BLaER1 treated with 17β-estradiol and CSF1 and Interleukin-3, amounts not matched to agents 10 nM and 100 nM (cell line): Measurements from ENCODE around the gene ZMYND15.

Experiments used
- H3K27ac ChIP-seq, 11 experiments: shearing (Covaris generic); formaldehyde crosslinking; 2 replicates each; pipeline ENCODE4 v1.8.1; 2022
- H3K27me3 ChIP-seq, 11 experiments: shearing (Covaris generic); formaldehyde crosslinking; 2 replicates each; pipeline ENCODE4 v1.8.1; 2022
- H3K36me3 ChIP-seq, 11 experiments: shearing (Covaris generic); formaldehyde crosslinking; 2 replicates each; pipeline ENCODE4 v1.8.1; 2022
- H3K4me1 ChIP-seq, 10 experiments: shearing (Covaris generic); formaldehyde crosslinking; 2 replicates each; pipeline ENCODE4 v1.8.1; 2022
- H3K4me2 ChIP-seq, 11 experiments: shearing (Covaris generic); formaldehyde crosslinking; 2 replicates each; pipeline ENCODE4 v1.8.1; 2022
- H3K4me3 ChIP-seq, 10 experiments: shearing (Covaris generic); formaldehyde crosslinking; 2 replicates each; pipeline ENCODE4 v1.8.1; 2022
- H3K9ac ChIP-seq, 11 experiments: shearing (Covaris generic); formaldehyde crosslinking; 2 replicates each; pipeline ENCODE4 v1.8.1; 2022
- H3K9me3 ChIP-seq, 11 experiments: shearing (Covaris generic); formaldehyde crosslinking; replicated peaks in 1 of 11; 2 replicates each; pipeline ENCODE4 v1.8.1; 2022
- H4K20me1 ChIP-seq, 11 experiments: shearing (Covaris generic); formaldehyde crosslinking; 2 replicates each; pipeline ENCODE4 v1.8.1; 2022
- Cebpa-rat ChIP-seq, 11 experiments: shearing (Covaris generic); IDR thresholded peaks; 2 replicates each; pipeline ENCODE4 v1.8.1; 2022

The ZMYND15 gene

GRCh38 chr17:4786106-4786511, 46.5 kb downstream of the ZMYND15 start, which contains the start of gene VMO1:
VMO1 (minus strand) TSS chr17:4786364; CDS start chr17:4786352, 12 bp downstream.
- no peak for TF ChIP-seq Cebpa-rat (IDR thresholded peaks at IDR 0.05)
- Histone ChIP-seq H3K4me1 (peaks cover 43 to 55% (median 50%) of the 10 kb centered on the region in 10 experiments), H3K36me3 (no peaks in the 10 kb centered on the region), H3K4me3 (peak within 1 kb of the TSS in 5 of 10 experiments; percentile 23 to 47 (median 27); a peak in 12 of 20 replicates), H3K9ac (peak within 1 kb of the TSS in 4 of 11 experiments; percentile 2 to 49 (median 24); a peak in 4 of 22 replicates), H3K27ac (peak within 1 kb of the TSS in 3 of 11 experiments; percentile 7 to 91 (median 34); a peak in 5 of 22 replicates), H3K4me2 (peak within 1 kb of the TSS; percentile 28 to 100 (median 51); a peak in 17 of 22 replicates), H3K9me3 (no peaks in the 10 kb centered on the region), H3K27me3 (peaks cover 45 to 80% (median 77%) of the 10 kb centered on the region in 11 experiments), H4K20me1 (peaks cover 0 to 24% (median 9%) of the 10 kb centered on the region in 11 experiments; a peak in 11 of 22 replicates)

DNA sequence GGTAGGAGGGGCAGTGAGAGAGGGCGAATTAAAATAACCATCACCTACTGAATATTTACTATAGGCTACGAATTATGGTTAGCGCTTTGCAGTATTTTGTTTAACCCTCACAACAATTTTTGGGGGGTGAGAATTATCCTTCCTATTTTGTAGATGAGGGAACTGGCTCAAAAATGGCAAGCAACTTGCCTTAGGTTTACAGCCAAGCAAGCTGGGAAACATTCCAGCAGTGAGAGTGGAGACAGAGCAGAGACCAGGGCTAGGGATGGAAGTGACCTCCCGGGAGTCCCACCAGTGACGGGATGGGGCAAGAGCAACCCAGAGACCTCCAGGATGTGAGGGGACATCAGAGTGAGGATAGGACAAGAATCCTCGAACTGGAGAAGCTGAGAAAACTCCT, 46.9 kb downstream of the ZMYND15 start:
- H3K27ac ChIP-seq = peak overlapping the region in 2 of 11 experiments; percentile 30 to 34; a peak in 5 of 22 replicates
- H3K27me3 ChIP-seq = peaks cover 45 to 80% (median 77%) of the 10 kb centered on the region in 11 experiments
- peak overlapping the region in 3 of 10 experiments; percentile 23 to 47 (median 35); a peak in 4 of 20 replicates for H3K4me3 ChIP-seq
- H4K20me1 ChIP-seq = peaks cover 0 to 24% (median 9%) of the 10 kb centered on the region in 11 experiments; a peak in 11 of 22 replicates
- H3K36me3 ChIP-seq = no peaks in the 10 kb centered on the region
- peak overlapping the region; percentile 9 to 100 (median 51); a peak in 16 of 22 replicates for H3K4me2 ChIP-seq
- H3K9ac ChIP-seq = peak overlapping the region in 4 of 11 experiments; percentile 2 to 49 (median 24); a peak in 4 of 22 replicates
- no peak for TF ChIP-seq Cebpa-rat (IDR thresholded peaks at IDR 0.05)
- no peaks in the 10 kb centered on the region for H3K9me3 ChIP-seq
- H3K4me1 ChIP-seq = peaks cover 43 to 57% (median 51%) of the 10 kb centered on the region in 10 experiments

- peaks cover 43 to 57% (median 51%) of the 10 kb centered on the region in 10 experiments for H3K4me1 ChIP-seq
- H3K36me3 ChIP-seq = no peaks in the 10 kb centered on the region
- H4K20me1 ChIP-seq = peaks cover 0 to 24% (median 9%) of the 10 kb centered on the region in 11 experiments; a peak in 11 of 22 replicates
- H3K9me3 ChIP-seq = no peaks in the 10 kb centered on the region
- H3K4me3 ChIP-seq = peak overlapping the region; percentile 68 to 87 (median 76); a peak in 16 of 20 replicates
- peak overlapping the region in 4 of 11 experiments; percentile 86 to 91 (median 87); a peak in 8 of 22 replicates for H3K27ac ChIP-seq
- H3K4me2 ChIP-seq = peak overlapping the region; percentile 90 to 100 (median 98)
- TF ChIP-seq Cebpa-rat (IDR thresholded peaks at IDR 0.05) = no peak
- H3K27me3 ChIP-seq = peaks cover 33 to 70% (median 64%) of the 10 kb centered on the region in 11 experiments
- H3K9ac ChIP-seq = peak overlapping the region in 9 of 11 experiments; percentile 82 to 96 (median 86); a peak in 14 of 22 replicates
Measured at GRCh38 chr17:4788159-4788806, 48.6 kb downstream of the ZMYND15 start.

DNA sequence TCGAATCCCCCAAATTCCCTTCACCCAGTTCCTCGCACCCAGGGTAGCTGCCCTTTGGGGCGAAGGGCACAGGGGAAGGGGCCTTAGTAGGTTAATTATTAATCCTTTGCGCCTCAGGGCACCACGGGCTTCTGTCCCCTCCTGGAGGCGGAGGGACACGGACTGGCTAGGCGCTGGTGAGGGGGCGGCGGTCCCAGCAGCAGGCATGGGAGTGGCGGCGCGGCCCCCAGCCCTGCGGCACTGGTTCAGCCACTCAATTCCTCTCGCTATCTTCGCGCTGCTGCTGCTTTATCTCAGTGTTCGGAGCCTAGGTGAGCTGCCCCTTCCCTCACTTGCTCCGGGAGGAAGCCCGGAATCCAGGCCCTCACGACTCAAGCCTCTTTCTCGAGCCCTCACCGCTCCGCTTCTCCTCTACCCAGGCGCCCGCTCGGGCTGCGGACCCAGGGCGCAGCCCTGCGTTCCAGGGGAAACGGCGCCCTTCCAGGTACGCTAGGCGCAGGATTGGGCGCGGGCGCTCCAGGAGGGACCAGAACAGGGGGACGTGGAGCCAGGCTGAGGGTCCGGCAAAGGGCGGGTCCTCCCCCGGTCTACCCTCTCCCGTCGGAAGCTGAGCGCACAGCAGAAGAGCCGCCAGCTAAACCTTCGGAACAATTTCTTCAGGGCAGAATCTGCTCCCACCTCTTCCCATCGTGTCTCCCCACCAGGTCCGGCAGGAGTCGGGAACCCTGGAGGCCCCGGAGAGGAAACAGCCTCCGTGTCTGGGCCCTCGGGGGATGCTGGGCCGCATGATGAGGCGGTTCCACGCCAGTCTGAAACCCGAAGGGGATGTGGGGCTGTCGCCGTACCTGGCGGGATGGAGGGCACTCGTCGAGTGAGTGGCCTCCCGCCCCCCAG, 49.4 kb downstream of the ZMYND15 start, which contains the start of gene GLTPD2:
Gene GLTPD2, plus strand, starts transcription at position 158 of the 894 bp plus-strand sequence. Its CDS starts 48 bp downstream, at position 206.
- Histone ChIP-seq H3K4me3 (peak within 1 kb of the TSS; percentile 68 to 87 (median 76)), H4K20me1 (peaks cover 0 to 24% (median 9%) of the 10 kb centered on the region in 11 experiments; a peak in 11 of 22 replicates), H3K27ac (peak within 1 kb of the TSS; percentile 73 to 91 (median 81)), H3K36me3 (no peaks in the 10 kb centered on the region), H3K4me2 (peak within 1 kb of the TSS; percentile 90 to 100 (median 98)), H3K4me1 (peaks cover 43 to 57% (median 51%) of the 10 kb centered on the region in 10 experiments), H3K27me3 (peaks cover 25 to 63% (median 56%) of the 10 kb centered on the region in 11 experiments), H3K9me3 (no peaks in the 10 kb centered on the region), H3K9ac (peak within 1 kb of the TSS; percentile 76 to 96 (median 86))
- TF ChIP-seq Cebpa-rat (IDR thresholded peaks at IDR 0.05) = no peak

DNA sequence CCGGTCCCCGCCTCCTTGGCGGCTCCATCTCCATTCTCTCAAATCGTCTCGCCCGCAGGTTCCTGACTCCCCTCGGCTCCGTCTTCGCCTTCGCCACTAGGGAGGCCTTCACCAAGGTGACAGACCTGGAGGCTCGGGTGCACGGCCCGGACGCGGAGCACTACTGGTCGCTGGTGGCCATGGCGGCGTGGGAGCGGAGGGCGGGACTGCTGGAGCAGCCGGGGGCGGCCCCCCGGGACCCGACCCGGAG, 50.0 kb downstream of the ZMYND15 start:
- no peaks in the 10 kb centered on the region for H3K9me3 ChIP-seq
- no peaks in the 10 kb centered on the region for H3K36me3 ChIP-seq
- peaks cover 43 to 57% (median 50%) of the 10 kb centered on the region in 10 experiments for H3K4me1 ChIP-seq
- H3K27me3 ChIP-seq = peaks cover 20 to 57% (median 51%) of the 10 kb centered on the region in 11 experiments
- peaks cover 0 to 24% (median 9%) of the 10 kb centered on the region in 11 experiments; a peak in 11 of 22 replicates for H4K20me1 ChIP-seq
- H3K27ac ChIP-seq = peak overlapping the region; percentile 73 to 91 (median 81)
- H3K4me3 ChIP-seq = peak overlapping the region; percentile 68 to 87 (median 76)
- no peak for TF ChIP-seq Cebpa-rat (IDR thresholded peaks at IDR 0.05)
- H3K4me2 ChIP-seq = peak overlapping the region; percentile 90 to 100 (median 98)
- peak overlapping the region; percentile 76 to 96 (median 86) for H3K9ac ChIP-seq

GRCh38 chr17:4789951-4790704, 50.5 kb downstream of the ZMYND15 start:
- peaks cover 15 to 52% (median 46%) of the 10 kb centered on the region in 11 experiments for H3K27me3 ChIP-seq
- H3K9ac ChIP-seq = peak overlapping the region; percentile 76 to 96 (median 86)
- peak overlapping the region; percentile 68 to 87 (median 76) for H3K4me3 ChIP-seq
- TF ChIP-seq Cebpa-rat (IDR thresholded peaks at IDR 0.05) = no peak
- peaks cover 0 to under 1% (median 0%) of the 10 kb centered on the region in 11 experiments; a peak in 1 of 22 replicates for H3K9me3 ChIP-seq
- peak overlapping the region; percentile 90 to 100 (median 98) for H3K4me2 ChIP-seq
- peaks cover 42 to 53% (median 48%) of the 10 kb centered on the region in 10 experiments for H3K4me1 ChIP-seq
- H3K36me3 ChIP-seq = no peaks in the 10 kb centered on the region
- peaks cover 0 to 24% (median 9%) of the 10 kb centered on the region in 11 experiments; a peak in 11 of 22 replicates for H4K20me1 ChIP-seq
- peak overlapping the region; percentile 73 to 91 (median 81) for H3K27ac ChIP-seq

GRCh38 chr17:4790705-4791088, 51.1 kb downstream of the ZMYND15 start:
- Histone ChIP-seq H3K36me3 (no peaks in the 10 kb centered on the region), H3K9ac (peak overlapping the region; percentile 76 to 96 (median 86); a peak in 20 of 22 replicates)
- TF ChIP-seq Cebpa-rat (IDR thresholded peaks at IDR 0.05) = no peak

More at GRCh38 chr17:4790705-4791088, 51.1 kb downstream of the ZMYND15 start:
- peaks cover 0 to 3% (median 0%) of the 10 kb centered on the region in 11 experiments; a peak in 1 of 22 replicates for H3K9me3 ChIP-seq
- H3K27ac ChIP-seq = peak overlapping the region in 8 of 11 experiments; percentile 74 to 91 (median 86); a peak in 11 of 22 replicates
- H3K4me3 ChIP-seq = peak overlapping the region; percentile 68 to 87 (median 76)
- peaks cover 0 to 24% (median 9%) of the 10 kb centered on the region in 11 experiments; a peak in 11 of 22 replicates for H4K20me1 ChIP-seq
- peaks cover 9 to 46% (median 40%) of the 10 kb centered on the region in 11 experiments for H3K27me3 ChIP-seq
- peak overlapping the region; percentile 90 to 100 (median 98) for H3K4me2 ChIP-seq
- peaks cover 37 to 52% (median 44%) of the 10 kb centered on the region in 10 experiments for H3K4me1 ChIP-seq
